ENCODE measurements around the gene NDUFS1. TPM values are rescaled to one million over a fixed set of nuclear protein-coding genes. Genes with fewer than 3 reads are reported as not detected.
A peak's percentile ranks its signal among the peaks of the same experiment; 100 is the strongest.
"Not testable (repeated sequence)": the region's sequence is repeated elsewhere in the genome, so short reads cannot be mapped to it uniquely, and the experiment has no call there.

Gene NDUFS1
- total RNA-seq: 503 TPM
- long read RNA-seq, full-length matches to known transcripts: 649 of 744 reads
- long read RNA-seq, partial matches to known transcripts: 36 of 744 reads
- long read RNA-seq, other reads (novel, unspliced or antisense): 59 of 744 reads

GRCh38 chr2:206159346-206160124 lies at the start of gene NDUFS1, which contains the start of gene EEF1B2:
TSS of gene NDUFS1 (minus strand) at chr2:206159444. CDS start at chr2:206153678, 5,766 bp downstream.
TSS of gene EEF1B2 (plus strand) at chr2:206159895. CDS start at chr2:206159980, 85 bp downstream.
- intact Hi-C loops (cut with micrococcal nuclease): no loop called here
- DNase-seq (peak; percentile 98), ATAC-seq (peak; percentile 96)

GRCh38 chr2:206208900-206209299 lies 49.7 kb upstream of the NDUFS1 start:
- DNase-seq: no peak
- ATAC-seq: no peak
- intact Hi-C loops (cut with micrococcal nuclease): no loop called here

- DNase-seq; intact Hi-C loops (cut with micrococcal nuclease); ATAC-seq: not testable (repeated sequence)
Measured at GRCh38 chr2:206207316-206207715, 48.1 kb upstream of the NDUFS1 start.

GRCh38 chr2:206204710-206205109 lies 45.5 kb upstream of the NDUFS1 start:
- intact Hi-C loops (cut with micrococcal nuclease): no loop called here
- no peak for ATAC-seq
- DNase-seq: no peak

- no peak for DNase-seq
- intact Hi-C loops (cut with micrococcal nuclease): no loop called here
- no peak for ATAC-seq
Measured at GRCh38 chr2:206203331-206203730, 44.1 kb upstream of the NDUFS1 start.

- intact Hi-C loops (cut with micrococcal nuclease): no loop called here
- ATAC-seq (no peak), DNase-seq (no peak)
Measured at GRCh38 chr2:206202446-206202845, 43.2 kb upstream of the NDUFS1 start.

- ATAC-seq (no peak), DNase-seq (no peak)
- intact Hi-C loops (cut with micrococcal nuclease): no loop called here
Measured at GRCh38 chr2:206201075-206201848, 42.0 kb upstream of the NDUFS1 start.

GRCh38 chr2:206198677-206199076 lies 39.4 kb upstream of the NDUFS1 start:
- ATAC-seq (peak; percentile 85), DNase-seq (no peak)
- intact Hi-C loops (cut with micrococcal nuclease): no loop called here

GRCh38 chr2:206193671-206194357 lies 34.6 kb upstream of the NDUFS1 start:
- intact Hi-C loops (cut with micrococcal nuclease): no loop called here

GRCh38 chr2:206192157-206192556 lies 32.9 kb upstream of the NDUFS1 start:
- no peak for ATAC-seq
- intact Hi-C loops (cut with micrococcal nuclease): no loop called here

More at GRCh38 chr2:206193671-206194357, 34.6 kb upstream of the NDUFS1 start:
- ATAC-seq (peak; percentile 60), DNase-seq (no peak)

GRCh38 chr2:206190689-206191088 lies 31.4 kb upstream of the NDUFS1 start:
- DNase-seq (no peak), ATAC-seq (no peak)
- intact Hi-C loops (cut with micrococcal nuclease): no loop called here

More at GRCh38 chr2:206192157-206192556, 32.9 kb upstream of the NDUFS1 start:
- DNase-seq: no peak

GRCh38 chr2:206190111-206190510 lies 30.9 kb upstream of the NDUFS1 start:
- intact Hi-C loops (cut with micrococcal nuclease): no loop called here
- ATAC-seq: no peak
- DNase-seq: no peak

GRCh38 chr2:206189691-206190090 lies 30.4 kb upstream of the NDUFS1 start:
- ATAC-seq (no peak), DNase-seq (no peak)
- intact Hi-C loops (cut with micrococcal nuclease): no loop called here

GRCh38 chr2:206181526-206181925 lies 22.3 kb upstream of the NDUFS1 start:
- ATAC-seq; intact Hi-C loops (cut with micrococcal nuclease); DNase-seq: not testable (repeated sequence)

GRCh38 chr2:206176901-206177300 lies 17.7 kb upstream of the NDUFS1 start:
- peak; percentile 50 for ATAC-seq
- intact Hi-C loops (cut with micrococcal nuclease): no loop called here
- DNase-seq: no peak

GRCh38 chr2:206176121-206176520 lies 16.9 kb upstream of the NDUFS1 start:
- intact Hi-C loops (cut with micrococcal nuclease): no loop called here
- ATAC-seq (peak; percentile 46), DNase-seq (no peak)

GRCh38 chr2:206173147-206173546 lies 13.9 kb upstream of the NDUFS1 start:
- intact Hi-C loops (cut with micrococcal nuclease): no loop called here
- DNase-seq (no peak), ATAC-seq (no peak)

- intact Hi-C loops (cut with micrococcal nuclease); DNase-seq; ATAC-seq: not testable (repeated sequence)
Measured at GRCh38 chr2:206171624-206172397, 12.6 kb upstream of the NDUFS1 start.

GRCh38 chr2:206168230-206168629 lies 9.0 kb upstream of the NDUFS1 start:
- ATAC-seq; DNase-seq; intact Hi-C loops (cut with micrococcal nuclease): not testable (repeated sequence)

Measured in left ventricle myocardium superior (tissue), 1 donor.